Tibial artery (tissue), 4 donors: Measurements from ENCODE around the gene ALKBH2.
"Not testable (repeated sequence)": the region's sequence is repeated elsewhere in the genome, so short reads cannot be mapped to it uniquely, and the experiment has no call there.

Experiments used
- DNase-seq, 2 donors: peaks; one replicate each; pipeline ENCODE4 v3.0.0-alpha.2; 2019
- H3K27ac ChIP-seq, 2 donors: fragments of 200-600 bp; sonication (generic) in 1 of 2; 1 replicate in 1 of 2; 2 replicates in 1 of 2; pipeline ENCODE4 v1.5.1; 2018 to 2019; ENCODE audit warnings: mild to moderate bottlenecking in 1 of 2
- H3K27me3 ChIP-seq, 2 donors: fragments of 200-600 bp; sonication (generic) in 1 of 2; one replicate each; pipeline versions ENCODE4 v1.5.1 to v1.6.0; 2016 to 2019
- H3K36me3 ChIP-seq, 3 donors: fragments of 200-600 bp; sonication (generic) in 2 of 3; one replicate each; pipeline ENCODE4 v1.5.1; 2016 to 2019; ENCODE audit warnings: mild to moderate bottlenecking in 2 of 3
- H3K4me1 ChIP-seq, 4 donors: fragments of 200-600 bp; sonication (generic) in 2 of 4; 1 replicate in 3 of 4; 2 replicates in 1 of 4; pipeline ENCODE4 v1.5.1; 2016 to 2019
- H3K4me3 ChIP-seq, 2 donors: fragments of 200-600 bp; sonication (generic) in 1 of 2; 1 replicate in 1 of 2; 2 replicates in 1 of 2; pipeline ENCODE4 v1.5.1; 2018 to 2019; ENCODE audit warnings: mild to moderate bottlenecking in 2 of 2
- H3K9me3 ChIP-seq, 3 donors: fragments of 200-600 bp; sonication (generic) in 1 of 3; one replicate each; pipeline ENCODE4 v1.5.1; 2016 to 2019
- CTCF ChIP-seq, 2 experiments: fragments of 200-600 bp in 1 of 2; fragments of 450-650 bp in 1 of 2; IDR thresholded peaks; one replicate each; pipeline ENCODE4 v1.5.1; 2017 to 2019; ENCODE audit warnings: antibody characterized with exemption in 2 of 2, mild to moderate bottlenecking in 1 of 2, moderate library complexity in 1 of 2
- intact Hi-C: fragments of 100-400 bp; cut with DNase I; formaldehyde crosslinking; loops from one replicate; pipeline ENCODE4 v1.15.0; 2023; ENCODE audit warnings: low total_unique reads

Gene ALKBH2

GRCh38 chr12:109052414-109053323, 40.6 kb downstream of the ALKBH2 start, which contains the start of gene USP30:
Gene USP30 (plus strand): TSS chr12:109052576. CDS start chr12:109052679, 103 bp downstream.
- Histone ChIP-seq H3K27ac (peak within 1 kb of the TSS; percentile 85 to 89), H3K27me3 (no peaks in the 10 kb centered on the region), H3K4me1 (peaks cover 0 to 19% (median 13%) of the 10 kb centered on the region in 4 donors), H3K4me3 (peak within 1 kb of the TSS; percentile 84 to 95), H3K36me3 (peaks cover 0 to 7% (median 1%) of the 10 kb centered on the region in 3 donors), H3K9me3 (no peaks in the 10 kb centered on the region)
- no peak for TF ChIP-seq CTCF (IDR thresholded peaks at IDR 0.05)
- intact Hi-C loops: no loop called here
- peak; percentile 80 to 87 for DNase-seq

DNA sequence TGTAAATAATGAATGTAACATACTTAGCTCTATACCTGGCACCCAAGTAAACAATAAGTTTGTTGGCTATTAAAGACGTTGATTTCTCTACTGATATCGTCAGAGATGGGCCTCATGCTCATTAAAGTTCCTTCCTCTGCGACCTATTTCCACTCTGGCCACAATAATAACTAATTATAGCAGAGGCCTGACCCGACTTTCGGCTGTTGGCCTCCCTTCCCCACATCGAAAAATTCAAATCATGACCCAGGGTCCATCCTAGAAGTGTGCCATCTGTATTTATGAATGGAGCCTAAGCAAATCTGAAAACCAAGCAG, 41.2 kb downstream of the ALKBH2 start:
- Histone ChIP-seq H3K27me3 (no peaks in the 10 kb centered on the region), H3K36me3 (peaks cover 0 to 4% (median 0%) of the 10 kb centered on the region in 3 donors), H3K9me3 (no peaks in the 10 kb centered on the region), H3K4me3 (peak overlapping the region; percentile 84 to 95), H3K27ac (peak overlapping the region; percentile 85 to 89), H3K4me1 (peaks cover 0 to 19% (median 13%) of the 10 kb centered on the region in 4 donors)
- intact Hi-C loops: no loop called here
- no peak for TF ChIP-seq CTCF (IDR thresholded peaks at IDR 0.05)
- no peak for DNase-seq

- peaks cover 0 to 19% (median 13%) of the 10 kb centered on the region in 4 donors for H3K4me1 ChIP-seq
- H3K36me3 ChIP-seq, intact Hi-C loops, H3K27me3 ChIP-seq, H3K27ac ChIP-seq, H3K4me3 ChIP-seq, H3K9me3 ChIP-seq, DNase-seq: not testable (repeated sequence)
Observed at GRCh38 chr12:109049794-109050193, 43.5 kb downstream of the ALKBH2 start.

GRCh38 chr12:109048706-109049105, 44.6 kb downstream of the ALKBH2 start:
- H3K27ac ChIP-seq, H3K36me3 ChIP-seq, H3K9me3 ChIP-seq, H3K27me3 ChIP-seq, H3K4me3 ChIP-seq, DNase-seq, intact Hi-C loops: not testable (repeated sequence)
- H3K4me1 ChIP-seq: peaks cover 0 to 12% (median 7%) of the 10 kb centered on the region in 4 donors

- H3K4me1 ChIP-seq: peaks cover 0 to 4% (median 0%) of the 10 kb centered on the region in 4 donors
- H3K27ac ChIP-seq: no peak overlapping the region
- H3K9me3 ChIP-seq: no peaks in the 10 kb centered on the region
- TF ChIP-seq CTCF (IDR thresholded peaks at IDR 0.05): no peak
- no peak overlapping the region for H3K4me3 ChIP-seq
- H3K27me3 ChIP-seq: peaks cover 0 to 8% of the 10 kb centered on the region in 2 donors
- DNase-seq: no peak
- intact Hi-C loops: no loop called here
- H3K36me3 ChIP-seq: no peaks in the 10 kb centered on the region
Observed at GRCh38 chr12:109047081-109047805, 46.0 kb downstream of the ALKBH2 start.

GRCh38 chr12:109044241-109044640, 49.0 kb downstream of the ALKBH2 start:
- peaks cover 0 to 13% of the 10 kb centered on the region in 2 donors for H3K27me3 ChIP-seq
- TF ChIP-seq CTCF (IDR thresholded peaks at IDR 0.05): no peak
- H3K27ac ChIP-seq: no peak overlapping the region
- H3K4me3 ChIP-seq: no peak overlapping the region
- DNase-seq: no peak
- intact Hi-C loops: no loop called here
- peaks cover 0 to 9% (median 0%) of the 10 kb centered on the region in 3 donors for H3K9me3 ChIP-seq
- no peaks in the 10 kb centered on the region for H3K4me1 ChIP-seq
- H3K36me3 ChIP-seq: no peaks in the 10 kb centered on the region
